Adrenal gland (tissue), 5 donors: ENCODE measurements around the gene AGPAT2.

Experiments used
- CTCF ChIP-seq, 6 experiments: fragments of 450-650 bp in 4 of 6; fragments of 200-600 bp in 2 of 6; sonication (generic) in 1 of 6; IDR thresholded peaks; 1 replicate in 5 of 6; 2 replicates in 1 of 6; pipeline versions ENCODE4 v1.5.1 to v1.8.0; 2016 to 2021; ENCODE audit warnings: antibody characterized with exemption in 6 of 6, mild to moderate bottlenecking in 2 of 6, moderate library complexity in 1 of 6
- POLR2A ChIP-seq, 2 donors: fragments of 450-650 bp; IDR thresholded peaks; one replicate each; pipeline ENCODE4 v1.6.1; 2017; ENCODE audit warnings: antibody characterized with exemption in 2 of 2, mild to moderate bottlenecking in 2 of 2, moderate library complexity in 1 of 2
- donor health status: DM: no; HTN: no; CAD: no.

GRCh38 chr9:136675477-136676296, 11.6 kb downstream of the AGPAT2 start:
- TF ChIP-seq CTCF (IDR thresholded peaks at IDR 0.05) (no peak), POLR2A (IDR thresholded peaks at IDR 0.05) (no peak)
